ENCODE data around the gene VPS8. TPM values are rescaled to one million over a fixed set of nuclear protein-coding genes. Genes with fewer than 3 reads are reported as not detected.

VPS8 gene
- total RNA-seq, 2 experiments from 2014 or later: 32.7 to 33.7 TPM

Other genes with a start within 250 kb of the VPS8 start
- gene MAGEF1, start 100.1 kb upstream of the VPS8 start, total RNA-seq: 10 to 100 TPM; 17.4 to 18.1 TPM

Data from activated naive CD4-positive, alpha-beta T cell treated with anti-CD3 and anti-CD28 coated beads for 36 hours (primary cell).